Stimulated activated CD8-positive, alpha-beta memory T cell treated with anti-CD3 and anti-CD28 coated beads, Interleukin-4, amount 100 ng/mL, for 24 hours (primary cell): ENCODE results near the gene MADD.

Source experiments
- DNase-seq: peaks from one replicate; pipeline ENCODE4 v3.0.0-alpha.2; 2020; ENCODE audit warnings: low read depth

Gene MADD

GRCh38 chr11:47253660-47254059, 16.3 kb upstream of the MADD start:
- DNase-seq: no peak

DNA sequence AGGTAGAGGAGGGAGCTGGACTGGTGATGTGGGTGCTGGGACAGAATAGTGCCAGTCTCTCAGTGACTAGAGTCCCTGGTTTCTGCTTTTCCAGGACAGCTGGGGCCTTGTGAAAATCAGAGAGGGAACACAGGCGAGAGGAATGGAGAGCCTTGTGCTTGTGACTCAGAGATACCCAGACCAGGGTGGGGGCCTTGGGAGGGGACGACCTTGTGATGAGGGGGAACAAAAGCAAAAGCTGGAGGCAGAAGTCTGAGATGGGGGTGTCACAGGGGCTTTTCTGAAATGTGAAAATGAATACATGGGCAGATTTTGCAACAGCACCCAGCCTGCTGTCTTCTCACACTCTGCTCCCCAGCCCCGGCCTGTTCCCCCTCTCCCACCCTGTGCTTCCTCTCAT, 15.5 kb upstream of the MADD start:
- no peak for DNase-seq

DNA sequence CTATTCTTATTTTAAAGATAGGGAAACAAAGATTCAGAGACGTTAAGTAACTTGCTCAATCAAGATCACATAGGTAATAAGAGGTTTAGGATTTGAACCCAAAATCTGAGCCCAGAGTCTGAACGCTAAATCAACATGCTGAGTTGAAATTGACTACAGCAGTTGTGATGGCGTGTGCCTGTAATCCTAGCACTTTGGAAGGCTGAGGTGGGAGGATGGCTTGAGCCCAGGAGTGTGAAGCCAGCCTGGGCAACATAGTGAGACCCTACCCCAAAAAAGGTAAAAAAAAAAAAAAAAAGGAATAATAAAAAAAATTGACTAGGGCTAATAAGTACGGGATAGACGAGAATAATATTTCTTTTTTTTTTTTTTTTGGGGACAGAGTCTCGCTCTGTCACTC, 13.6 kb upstream of the MADD start:
- no peak for DNase-seq

DNA sequence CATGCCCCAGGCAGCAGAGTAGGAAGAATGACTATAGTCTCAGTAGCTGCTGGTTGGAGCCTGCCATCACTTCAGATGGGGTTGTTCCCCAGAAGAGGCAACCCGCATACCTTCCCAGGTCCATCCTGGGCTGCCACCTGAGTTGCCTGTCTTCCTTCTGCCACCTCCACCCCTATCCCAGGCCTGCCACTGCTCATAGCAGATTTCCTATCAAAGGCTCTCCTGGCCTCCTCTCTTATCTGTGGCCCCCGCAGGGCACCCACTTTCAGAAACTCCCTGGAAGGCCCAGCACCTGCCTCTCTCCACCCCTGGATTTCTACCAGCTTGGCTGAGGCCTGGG, 12.8 kb upstream of the MADD start:
- DNase-seq: no peak

GRCh38 chr11:47257517-47258316, 12.2 kb upstream of the MADD start, which contains the start of gene NR1H3:
NR1H3 (plus strand) TSS chr11:47257996; CDS start chr11:47259217, 1,221 bp downstream.
- DNase-seq: no peak

GRCh38 chr11:47258317-47258902, 11.5 kb upstream of the MADD start:
- DNase-seq: no peak

- DNase-seq: peak; percentile 24
Observed at GRCh38 chr11:47259232-47259977, 10.5 kb upstream of the MADD start.

- DNase-seq: no peak
Observed at GRCh38 chr11:47260366-47260765, 9.6 kb upstream of the MADD start.

DNA sequence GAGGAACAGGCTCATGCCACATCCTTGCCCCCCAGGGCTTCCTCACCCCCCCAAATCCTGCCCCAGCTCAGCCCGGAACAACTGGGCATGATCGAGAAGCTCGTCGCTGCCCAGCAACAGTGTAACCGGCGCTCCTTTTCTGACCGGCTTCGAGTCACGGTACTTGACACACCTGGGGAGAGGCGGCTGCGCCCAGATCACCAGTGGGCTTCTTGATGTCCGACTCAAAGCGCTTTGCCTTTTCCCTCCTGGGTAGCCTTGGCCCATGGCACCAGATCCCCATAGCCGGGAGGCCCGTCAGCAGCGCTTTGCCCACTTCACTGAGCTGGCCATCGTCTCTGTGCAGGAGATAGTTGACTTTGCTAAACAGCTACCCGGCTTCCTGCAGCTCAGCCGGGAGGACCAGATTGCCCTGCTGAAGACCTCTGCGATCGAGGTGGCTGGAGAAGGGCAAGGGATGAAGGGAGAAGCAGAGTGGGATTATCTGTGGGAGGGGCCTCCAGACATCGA, 8.6 kb upstream of the MADD start:
- DNase-seq: no peak

DNA sequence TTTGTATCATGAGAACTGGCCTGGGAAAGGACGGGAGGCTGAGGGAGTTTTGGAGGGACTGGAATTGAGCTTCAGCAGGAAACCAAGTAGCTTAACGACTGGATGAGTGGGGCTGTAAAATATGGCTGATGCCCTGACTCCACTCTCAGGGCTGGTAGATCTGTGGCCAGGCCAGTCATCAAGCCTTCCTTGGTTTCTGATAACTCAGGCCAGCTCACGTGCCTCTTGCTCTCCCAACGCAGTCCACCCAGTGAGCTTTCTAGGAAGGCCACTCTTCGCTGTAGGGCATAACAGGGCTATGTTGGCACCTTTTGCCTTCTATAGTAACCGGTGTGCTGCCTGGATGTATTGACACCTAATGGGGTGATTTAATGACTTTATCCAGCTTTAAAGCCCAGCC, 5.8 kb upstream of the MADD start:
- DNase-seq: no peak

GRCh38 chr11:47264521-47264920, 5.4 kb upstream of the MADD start:
- no peak for DNase-seq

DNA sequence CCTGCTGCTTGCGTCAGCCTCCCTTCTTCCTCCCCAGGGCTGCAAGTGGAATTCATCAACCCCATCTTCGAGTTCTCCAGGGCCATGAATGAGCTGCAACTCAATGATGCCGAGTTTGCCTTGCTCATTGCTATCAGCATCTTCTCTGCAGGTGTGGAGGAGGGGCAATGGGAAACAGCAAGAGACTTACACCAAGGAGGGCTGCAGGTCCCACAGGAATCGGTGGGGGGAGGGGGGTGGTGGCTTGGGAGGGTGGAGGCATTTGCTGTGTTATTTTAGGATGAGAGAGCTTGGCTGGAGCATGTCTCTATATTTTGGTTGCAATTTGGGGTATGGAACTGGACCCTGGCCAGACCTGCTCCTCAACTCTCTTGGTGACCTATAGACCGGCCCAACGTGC, 2.1 kb upstream of the MADD start:
- DNase-seq: no peak

GRCh38 chr11:47268448-47269001, 1.4 kb upstream of the MADD start:
- DNase-seq: no peak

GRCh38 chr11:47269002-47269828, 718 bp upstream of the MADD start:
- DNase-seq: peak; percentile 76

GRCh38 chr11:47270331-47271271, 668 bp downstream of the MADD start:
- DNase-seq: no peak

- DNase-seq: no peak
Observed at GRCh38 chr11:47271328-47271727, 1.4 kb downstream of the MADD start.

- DNase-seq: no peak
Observed at GRCh38 chr11:47271961-47272661, 2.2 kb downstream of the MADD start.

DNA sequence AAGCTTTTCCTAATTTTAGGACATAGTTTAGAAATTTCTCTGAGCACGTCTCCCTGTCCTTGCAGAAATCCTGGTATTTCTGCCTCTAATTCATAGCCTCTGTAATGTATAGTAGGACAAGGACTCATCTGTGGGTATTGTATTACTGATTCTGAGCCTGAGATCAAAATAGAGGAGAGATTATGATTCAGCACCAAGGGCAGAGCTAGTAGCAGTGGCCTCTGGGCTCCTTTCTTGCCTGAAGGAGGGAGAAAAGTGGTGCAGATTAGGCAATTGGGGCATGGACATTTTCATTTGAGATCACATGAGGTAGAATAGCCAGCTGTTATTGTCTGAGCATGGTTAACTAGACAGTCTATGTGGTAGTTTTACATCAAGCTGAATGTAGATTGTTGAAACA, 2.8 kb downstream of the MADD start:
- DNase-seq: no peak

GRCh38 chr11:47274495-47275235, 4.7 kb downstream of the MADD start:
- DNase-seq: no peak
